Right forelimb (tissue), 1 donor: ENCODE measurements around the gene CXorf65.

Experiments used
- DNase-seq: peaks from one replicate; pipeline ENCODE4 v3.0.0-alpha.2; 2018

CXorf65 gene

DNA sequence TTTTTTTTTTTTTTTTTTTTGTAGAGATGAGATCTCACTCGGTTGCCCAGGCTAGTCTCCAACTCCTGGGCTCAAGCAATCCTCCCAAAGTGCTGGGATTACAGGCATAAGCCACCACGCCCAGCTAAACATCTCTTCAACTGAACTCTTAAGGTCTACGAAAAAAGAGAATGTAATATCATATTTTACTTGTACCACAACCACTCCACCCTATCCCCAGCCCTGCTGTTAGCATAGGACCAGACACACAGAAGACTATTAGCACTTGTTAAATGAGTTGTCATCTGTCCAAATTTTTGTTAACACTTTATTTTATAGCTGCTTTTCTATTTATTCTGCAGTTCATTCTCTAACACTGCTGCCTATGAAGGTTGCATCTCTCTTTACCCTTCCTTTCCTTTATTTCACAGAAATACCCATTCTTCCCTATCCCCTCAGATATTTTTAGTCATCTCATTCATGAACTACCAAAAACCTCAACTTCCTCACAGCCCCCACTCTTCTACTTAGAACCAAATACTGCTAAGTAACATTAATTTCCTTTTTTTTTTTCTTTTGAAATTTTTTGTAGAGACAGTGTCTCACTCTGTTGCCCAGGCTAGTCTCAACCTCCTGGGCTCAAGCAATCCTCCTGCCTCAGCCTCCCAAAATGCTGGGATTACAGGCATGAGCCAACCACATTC, 48.6 kb downstream of the CXorf65 start:
- no peak for DNase-seq

GRCh38 chrX:71056867-71057266, 49.7 kb downstream of the CXorf65 start:
- no peak for DNase-seq
